Measurements from ENCODE around the gene GPC3. TPM values are rescaled to one million over a fixed set of nuclear protein-coding genes. Genes with fewer than 3 reads are reported as not detected.

GPC3 gene
- total and polyA plus RNA-seq, 2 experiments from 2014 or later = 36.8 to 60.1 TPM

DNA sequence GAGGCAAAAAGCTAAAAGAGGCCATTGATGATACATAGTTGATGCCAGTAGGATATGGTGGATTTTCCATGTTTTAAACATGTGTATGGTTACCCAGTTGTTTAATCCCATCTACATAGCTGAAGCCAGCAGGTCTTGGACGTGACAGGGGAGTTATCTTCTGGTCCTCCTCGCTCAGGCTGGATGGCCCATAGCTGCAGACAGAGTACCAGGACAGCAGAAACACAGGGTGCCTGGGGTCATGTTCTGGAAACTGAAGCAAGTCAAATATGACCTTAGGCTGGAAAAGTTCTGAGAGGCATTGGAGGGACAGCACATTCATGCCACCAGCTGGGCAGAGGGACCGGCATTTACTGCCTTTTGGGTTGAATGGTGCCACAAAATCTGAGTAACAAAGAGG lies 452.1 kb downstream of the GPC3 start:
- no peaks in the 10 kb centered on the region for H3K9me3 Mint-ChIP-seq
- H3K79me2 ChIP-seq (replicated peaks; ENCODE audit: insufficient read depth) = no peaks in the 10 kb centered on the region
- no peak for DNase-seq (ENCODE audit: low spot score)
- TF ChIP-seq POLR2AphosphoS5 (IDR thresholded peaks at IDR 0.05; ENCODE audit: low read depth) (no peak), ZNF331 (CRISPR knock-in tag; IDR thresholded peaks at IDR 0.05; ENCODE audit: low read depth) (no peak), ZNF114 (CRISPR knock-in tag; IDR thresholded peaks at IDR 0.05) (no peak), JUNB (IDR thresholded peaks at IDR 0.05; ENCODE audit: unreplicated experiment) (no peak), ZNF462 (CRISPR knock-in tag; IDR thresholded peaks at IDR 0.05) (no peak), CREB1 (CRISPR knock-in tag; IDR thresholded peaks at IDR 0.05; ENCODE audit: low read depth) (no peak), ETS1 (IDR thresholded peaks at IDR 0.05) (no peak), NANOG (IDR thresholded peaks at IDR 0.05; ENCODE audit: borderline replicate concordance) (no peak), EZH2phosphoT487 (IDR thresholded peaks at IDR 0.05; ENCODE audit: unreplicated experiment) (no peak), EZH2 (IDR thresholded peaks at IDR 0.05; ENCODE audit: low read depth, unreplicated experiment) (no peak), STAT1 (IDR thresholded peaks at IDR 0.05; ENCODE audit: unreplicated experiment) (no peak)
- TF ChIP-seq, protein P1, sequence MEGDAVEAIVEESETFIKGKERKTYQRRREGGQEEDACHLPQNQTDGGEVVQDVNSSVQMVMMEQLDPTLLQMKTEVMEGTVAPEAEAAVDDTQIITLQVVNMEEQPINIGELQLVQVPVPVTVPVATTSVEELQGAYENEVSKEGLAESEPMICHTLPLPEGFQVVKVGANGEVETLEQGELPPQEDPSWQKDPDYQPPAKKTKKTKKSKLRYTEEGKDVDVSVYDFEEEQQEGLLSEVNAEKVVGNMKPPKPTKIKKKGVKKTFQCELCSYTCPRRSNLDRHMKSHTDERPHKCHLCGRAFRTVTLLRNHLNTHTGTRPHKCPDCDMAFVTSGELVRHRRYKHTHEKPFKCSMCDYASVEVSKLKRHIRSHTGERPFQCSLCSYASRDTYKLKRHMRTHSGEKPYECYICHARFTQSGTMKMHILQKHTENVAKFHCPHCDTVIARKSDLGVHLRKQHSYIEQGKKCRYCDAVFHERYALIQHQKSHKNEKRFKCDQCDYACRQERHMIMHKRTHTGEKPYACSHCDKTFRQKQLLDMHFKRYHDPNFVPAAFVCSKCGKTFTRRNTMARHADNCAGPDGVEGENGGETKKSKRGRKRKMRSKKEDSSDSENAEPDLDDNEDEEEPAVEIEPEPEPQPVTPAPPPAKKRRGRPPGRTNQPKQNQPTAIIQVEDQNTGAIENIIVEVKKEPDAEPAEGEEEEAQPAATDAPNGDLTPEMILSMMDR (conservative IDR thresholded peaks at IDR 0.05; ENCODE audit: low read depth in 2 of 2) = no peak
- TF ChIP-seq, protein P2, sequence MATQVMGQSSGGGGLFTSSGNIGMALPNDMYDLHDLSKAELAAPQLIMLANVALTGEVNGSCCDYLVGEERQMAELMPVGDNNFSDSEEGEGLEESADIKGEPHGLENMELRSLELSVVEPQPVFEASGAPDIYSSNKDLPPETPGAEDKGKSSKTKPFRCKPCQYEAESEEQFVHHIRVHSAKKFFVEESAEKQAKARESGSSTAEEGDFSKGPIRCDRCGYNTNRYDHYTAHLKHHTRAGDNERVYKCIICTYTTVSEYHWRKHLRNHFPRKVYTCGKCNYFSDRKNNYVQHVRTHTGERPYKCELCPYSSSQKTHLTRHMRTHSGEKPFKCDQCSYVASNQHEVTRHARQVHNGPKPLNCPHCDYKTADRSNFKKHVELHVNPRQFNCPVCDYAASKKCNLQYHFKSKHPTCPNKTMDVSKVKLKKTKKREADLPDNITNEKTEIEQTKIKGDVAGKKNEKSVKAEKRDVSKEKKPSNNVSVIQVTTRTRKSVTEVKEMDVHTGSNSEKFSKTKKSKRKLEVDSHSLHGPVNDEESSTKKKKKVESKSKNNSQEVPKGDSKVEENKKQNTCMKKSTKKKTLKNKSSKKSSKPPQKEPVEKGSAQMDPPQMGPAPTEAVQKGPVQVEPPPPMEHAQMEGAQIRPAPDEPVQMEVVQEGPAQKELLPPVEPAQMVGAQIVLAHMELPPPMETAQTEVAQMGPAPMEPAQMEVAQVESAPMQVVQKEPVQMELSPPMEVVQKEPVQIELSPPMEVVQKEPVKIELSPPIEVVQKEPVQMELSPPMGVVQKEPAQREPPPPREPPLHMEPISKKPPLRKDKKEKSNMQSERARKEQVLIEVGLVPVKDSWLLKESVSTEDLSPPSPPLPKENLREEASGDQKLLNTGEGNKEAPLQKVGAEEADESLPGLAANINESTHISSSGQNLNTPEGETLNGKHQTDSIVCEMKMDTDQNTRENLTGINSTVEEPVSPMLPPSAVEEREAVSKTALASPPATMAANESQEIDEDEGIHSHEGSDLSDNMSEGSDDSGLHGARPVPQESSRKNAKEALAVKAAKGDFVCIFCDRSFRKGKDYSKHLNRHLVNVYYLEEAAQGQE (IDR thresholded peaks at IDR 0.05; ENCODE audit: unreplicated experiment) = no peak
- H3F3A ChIP-seq (replicated peaks; ENCODE audit: low read depth) = no peaks in the 10 kb centered on the region
- no peak overlapping the region for H3K27ac Mint-ChIP-seq
- no peaks in the 10 kb centered on the region for H3K9me2 ChIP-seq (ENCODE audit: insufficient read depth)
- H3K36me3 Mint-ChIP-seq (ENCODE audit: low read depth) = peaks cover 8% of the 10 kb centered on the region
- H3K4me3 ChIP-seq = no peak overlapping the region
- H3K4me2 ChIP-seq = no peak overlapping the region
- no peaks in the 10 kb centered on the region for H3K27me3 ChIP-seq (ENCODE audit: insufficient read depth)
- H3K4me1 ChIP-seq (ENCODE audit: insufficient read depth) = peaks cover 2% of the 10 kb centered on the region
- H4K20me1 ChIP-seq (replicated peaks; ENCODE audit: insufficient read depth) = no peaks in the 10 kb centered on the region
- ATAC-seq = no peak
- H3K4me3 Mint-ChIP-seq = no peak overlapping the region
- no peak overlapping the region for H2AFZ ChIP-seq
- H3K4me1 Mint-ChIP-seq = no peaks in the 10 kb centered on the region; the same call in 2 of the 3 replicates
- no peaks in the 10 kb centered on the region for H3K27me3 Mint-ChIP-seq (ENCODE audit: insufficient read depth, low read depth, poor library complexity)
- no peak overlapping the region for H3K27ac ChIP-seq (ENCODE audit: low read depth)
- no peaks in the 10 kb centered on the region for H3K36me3 ChIP-seq (ENCODE audit: insufficient read depth)

All from GM23338 (cell line).